A549 (cell line): ENCODE data around the gene SOX5.

Source experiments
- CEBPB ChIP-seq, 2 experiments: fragments of >200 bp in 1 of 2; sonication (Bioruptor Twin) in 1 of 2; formaldehyde crosslinking in 1 of 2; IDR thresholded peaks; 2 replicates each; pipeline ENCODE4 v1.6.1; 2012 to 2016
- CTCF ChIP-seq: fragments of >200 bp; sonication (Bioruptor Twin); formaldehyde crosslinking; IDR thresholded peaks from 3 replicates; pipeline ENCODE4 v1.5.1; 2016
- POLR2A ChIP-seq: IDR thresholded peaks from 2 replicates; pipeline ENCODE4 v1.6.1; 2012; ENCODE audit warnings: mild to moderate bottlenecking, low read length
- TF ChIP-seq, protein P1 (sequence below): IDR thresholded peaks from 2 replicates; pipeline ENCODE4 v1.6.1; 2012

GRCh38 chr12:23674064-23674463 lies 275.4 kb downstream of the SOX5 start:
- no peak for TF ChIP-seq CEBPB (IDR thresholded peaks at IDR 0.05)
- TF ChIP-seq CTCF = no peak
- TF ChIP-seq POLR2A = no peak
- TF ChIP-seq, protein P1, sequence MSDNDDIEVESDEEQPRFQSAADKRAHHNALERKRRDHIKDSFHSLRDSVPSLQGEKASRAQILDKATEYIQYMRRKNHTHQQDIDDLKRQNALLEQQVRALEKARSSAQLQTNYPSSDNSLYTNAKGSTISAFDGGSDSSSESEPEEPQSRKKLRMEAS = no peak
